Activated CD8-positive, alpha-beta memory T cell treated with anti-CD3 and anti-CD28 coated beads, Interleukin-2, amount 10 ng/mL, durations not matched to agents 7 days and 5 days (primary cell): Measurements from ENCODE around the gene ZNF579. TPM values are rescaled to one million over a fixed set of nuclear protein-coding genes. Genes with fewer than 3 reads are reported as not detected.

Experiments used
- ATAC-seq: fragments of 150-1000 bp; cut with Tn5 transposase; one replicate; pipeline ENCODE4 v1.10.0; 2021; ENCODE audit warnings: moderate library complexity
- CTCF ChIA-PET: fragments of 350-600 bp; sonication (Branson Sonifier 250); formaldehyde crosslinking; loops from one replicate; lab custom pipeline; 2021; ENCODE audit warnings: antibody characterized with exemption; lab: Charles Lee
- DNase-seq: peaks from one replicate; pipeline ENCODE4 v3.0.0-alpha.2; 2020
- H3K27ac Mint-ChIP-seq: one replicate; pipeline ENCODE4 v1.8.0; 2021; ENCODE audit warnings: mild to moderate bottlenecking, mixed read lengths
- H3K27me3 Mint-ChIP-seq: one replicate; pipeline ENCODE4 v1.8.0; 2021; ENCODE audit warnings: mixed read lengths
- H3K36me3 Mint-ChIP-seq: one replicate; pipeline ENCODE4 v1.8.0; 2021; ENCODE audit warnings: mild to moderate bottlenecking, mixed read lengths
- H3K4me1 Mint-ChIP-seq: one replicate; pipeline ENCODE4 v1.8.0; 2021; ENCODE audit warnings: mixed read lengths
- H3K4me3 Mint-ChIP-seq: one replicate; pipeline ENCODE4 v1.8.0; 2021; ENCODE audit warnings: mild to moderate bottlenecking, moderate library complexity, mixed read lengths
- H3K9me3 Mint-ChIP-seq: one replicate; pipeline ENCODE4 v1.8.0; 2022; ENCODE audit warnings: low read depth, mixed read lengths
- total RNA-seq, 2 experiments: library from RNA; stranded (reverse); gene quantifications; one replicate each; pipeline ENCODE4 v1.2.3, GENCODE V29; 2021

ZNF579 gene
- total RNA-seq, 2 experiments from 2014 or later: 5.6 to 7.5 TPM

DNA sequence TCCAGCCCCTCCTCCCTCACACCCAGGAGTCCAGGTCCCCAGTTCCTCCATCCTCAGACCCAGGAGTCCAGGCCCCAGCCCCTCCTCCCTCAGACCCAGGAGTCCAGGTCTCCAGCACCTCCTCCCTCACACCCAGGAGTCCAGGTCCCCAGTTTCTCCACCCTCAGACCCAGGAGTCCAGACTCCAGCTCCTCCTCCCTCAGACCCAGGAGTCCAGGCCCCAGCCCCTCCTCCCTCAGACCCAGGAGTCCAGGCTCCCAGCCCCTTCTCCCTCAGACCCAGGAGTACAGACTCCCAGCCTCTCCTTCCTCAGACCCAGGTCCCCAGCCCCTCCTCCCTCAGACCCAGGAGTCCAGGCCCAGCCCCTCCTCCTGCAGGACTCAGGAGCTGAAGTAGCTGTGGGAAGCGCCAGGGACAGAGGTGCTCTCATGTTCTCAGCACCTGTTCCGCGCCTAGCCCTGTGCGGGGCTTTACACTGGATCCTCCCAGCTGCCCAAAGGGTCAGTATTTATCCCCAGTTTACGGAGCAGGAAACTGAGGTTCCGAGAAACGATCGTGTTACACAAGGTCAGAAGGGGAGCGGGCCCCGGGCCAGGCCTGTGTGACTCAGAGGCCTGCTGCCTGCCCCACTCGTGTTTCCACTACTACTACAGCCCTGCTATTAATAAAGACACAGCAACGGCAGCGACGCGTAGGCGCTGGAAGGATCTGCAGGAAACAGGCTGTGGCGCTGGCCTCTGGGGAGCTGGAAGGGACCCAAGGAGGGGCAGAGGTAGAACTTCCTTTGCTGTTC is 33.6 kb downstream of the ZNF579 start:
- CTCF ChIA-PET: interaction anchor here (1.7 kb wide), 1 partner anchor 84 kb away, joined by 4 read pairs; no protein-coding TSS in a partner anchor
- no peak for ATAC-seq
- DNase-seq: no peak
- H3K27ac Mint-ChIP-seq: no peak overlapping the region
- H3K9me3 Mint-ChIP-seq: no peaks in the 10 kb centered on the region
- no peaks in the 10 kb centered on the region for H3K36me3 Mint-ChIP-seq
- no peak overlapping the region for H3K4me3 Mint-ChIP-seq
- no peaks in the 10 kb centered on the region for H3K4me1 Mint-ChIP-seq
- H3K27me3 Mint-ChIP-seq: peaks cover 12% of the 10 kb centered on the region

- no peaks in the 10 kb centered on the region for H3K36me3 Mint-ChIP-seq
- no peak overlapping the region for H3K27ac Mint-ChIP-seq
- DNase-seq: no peak
- H3K4me1 Mint-ChIP-seq: no peaks in the 10 kb centered on the region
- H3K27me3 Mint-ChIP-seq: peaks cover 12% of the 10 kb centered on the region
- no peaks in the 10 kb centered on the region for H3K9me3 Mint-ChIP-seq
- no peak for ATAC-seq
- CTCF ChIA-PET: no interaction called here
- no peak overlapping the region for H3K4me3 Mint-ChIP-seq
Observed at GRCh38 chr19:55546011-55546410, 34.6 kb downstream of the ZNF579 start.

DNA sequence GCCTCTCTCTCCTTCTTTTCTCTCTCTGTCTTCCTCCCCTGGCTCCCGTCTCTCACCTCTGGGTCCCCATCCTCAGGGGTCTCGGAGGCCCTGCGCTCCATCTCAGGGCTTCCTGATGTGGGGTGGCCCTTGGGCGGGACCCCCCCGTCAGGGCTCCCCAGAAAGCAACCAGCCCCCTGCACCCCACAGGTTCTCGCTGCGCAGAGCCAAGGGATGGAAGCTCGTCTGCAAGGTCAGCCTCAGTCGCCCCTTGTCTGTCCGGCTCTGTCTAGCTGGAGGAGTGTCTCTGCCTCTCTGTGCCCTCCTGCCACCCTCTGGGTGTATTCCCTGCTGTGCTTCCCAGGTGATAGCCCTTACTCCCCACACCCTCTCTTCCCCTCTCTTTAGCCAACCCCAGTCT is 35.2 kb downstream of the ZNF579 start, which contains the start of gene SBK3:
TSS of gene SBK3 (minus strand) at position 101 of the 400 bp plus-strand sequence. CDS start at position 101, 0 bp downstream.
- no peak for ATAC-seq

GRCh38 chr19:55544776-55545439 is 35.7 kb downstream of the ZNF579 start:
- no peak overlapping the region for H3K27ac Mint-ChIP-seq
- no peaks in the 10 kb centered on the region for H3K36me3 Mint-ChIP-seq
- no peak for DNase-seq
- H3K4me1 Mint-ChIP-seq: no peaks in the 10 kb centered on the region
- H3K4me3 Mint-ChIP-seq: no peak overlapping the region
- CTCF ChIA-PET: interaction anchor here (0.8 kb wide), 1 partner anchor 88 kb away, joined by 3 read pairs; no protein-coding TSS in a partner anchor
- no peaks in the 10 kb centered on the region for H3K9me3 Mint-ChIP-seq
- no peak for ATAC-seq
- peaks cover 12% of the 10 kb centered on the region for H3K27me3 Mint-ChIP-seq

More for the DNA sequence above, 35.2 kb downstream of the ZNF579 start, which contains the start of gene SBK3:
- Mint-ChIP-seq H3K36me3 (no peaks in the 10 kb centered on the region), H3K27me3 (peaks cover 12% of the 10 kb centered on the region), H3K9me3 (no peaks in the 10 kb centered on the region), H3K4me1 (no peaks in the 10 kb centered on the region), H3K4me3 (no peak within 1 kb of the TSS), H3K27ac (no peak within 1 kb of the TSS)
- CTCF ChIA-PET: no interaction called here
- DNase-seq: no peak

DNA sequence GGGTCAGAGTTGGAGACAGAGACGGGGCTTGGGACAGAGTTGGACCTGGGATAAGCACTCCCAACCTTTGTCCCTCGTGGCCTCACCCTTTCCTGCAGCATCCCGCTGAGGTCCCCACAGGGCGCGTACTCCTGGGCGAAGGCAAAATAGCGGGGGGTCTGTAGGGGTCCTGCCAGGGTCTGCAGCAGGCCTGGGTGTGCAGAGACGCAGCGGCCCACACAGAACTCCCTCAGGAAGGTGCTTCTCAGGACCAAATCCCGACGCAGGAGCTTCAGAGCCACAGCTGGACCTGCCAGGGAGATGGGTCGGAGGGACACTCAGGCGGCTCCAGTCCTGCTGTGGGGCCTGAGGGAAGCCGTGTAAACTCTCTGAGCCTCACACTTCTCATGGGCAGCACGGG is 36.6 kb downstream of the ZNF579 start:
- ATAC-seq (no peak), DNase-seq (no peak)
- no peak overlapping the region for H3K4me3 Mint-ChIP-seq
- no peak overlapping the region for H3K27ac Mint-ChIP-seq
- H3K4me1 Mint-ChIP-seq: no peaks in the 10 kb centered on the region
- no peaks in the 10 kb centered on the region for H3K9me3 Mint-ChIP-seq
- H3K27me3 Mint-ChIP-seq: peaks cover 12% of the 10 kb centered on the region
- CTCF ChIA-PET: interaction anchor here (0.8 kb wide), 1 partner anchor 89 kb away, joined by 3 read pairs; no protein-coding TSS in a partner anchor
- no peaks in the 10 kb centered on the region for H3K36me3 Mint-ChIP-seq

DNA sequence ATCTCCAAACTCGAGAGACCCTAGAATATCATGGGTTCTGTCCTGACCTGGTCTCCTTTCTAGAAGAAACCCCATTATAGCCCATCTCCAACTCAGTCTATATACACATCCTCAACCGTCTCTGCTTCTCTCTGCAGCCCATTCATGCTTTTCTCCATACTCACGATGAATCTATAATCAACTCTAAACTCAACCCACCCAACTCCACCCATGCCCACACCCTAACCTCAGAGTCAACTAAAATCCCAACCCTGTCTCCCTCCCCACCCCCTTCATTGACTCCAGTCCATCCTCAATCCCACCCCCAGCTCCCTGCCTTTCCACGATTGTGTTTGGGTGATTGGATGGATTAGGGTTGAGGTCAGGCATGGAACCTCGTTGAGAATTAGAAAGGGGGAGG is 37.1 kb downstream of the ZNF579 start:
- H3K27me3 Mint-ChIP-seq: peaks cover 12% of the 10 kb centered on the region
- H3K4me3 Mint-ChIP-seq: no peak overlapping the region
- CTCF ChIA-PET: no interaction called here
- no peak for ATAC-seq
- H3K4me1 Mint-ChIP-seq: no peaks in the 10 kb centered on the region
- no peaks in the 10 kb centered on the region for H3K9me3 Mint-ChIP-seq
- no peak for DNase-seq
- H3K27ac Mint-ChIP-seq: no peak overlapping the region
- H3K36me3 Mint-ChIP-seq: no peaks in the 10 kb centered on the region

- H3K36me3 Mint-ChIP-seq: no peaks in the 10 kb centered on the region
- H3K4me1 Mint-ChIP-seq: no peaks in the 10 kb centered on the region
- peaks cover 4% of the 10 kb centered on the region for H3K27me3 Mint-ChIP-seq
- no peak overlapping the region for H3K27ac Mint-ChIP-seq
- ATAC-seq (no peak), DNase-seq (no peak)
- CTCF ChIA-PET: no interaction called here
- no peaks in the 10 kb centered on the region for H3K9me3 Mint-ChIP-seq
- no peak overlapping the region for H3K4me3 Mint-ChIP-seq
Observed at GRCh38 chr19:55542292-55542855, 38.3 kb downstream of the ZNF579 start.

GRCh38 chr19:55541091-55541490 is 39.6 kb downstream of the ZNF579 start:
- H3K27ac Mint-ChIP-seq: no peak overlapping the region
- ATAC-seq: no peak
- CTCF ChIA-PET: no interaction called here
- H3K4me3 Mint-ChIP-seq: no peak overlapping the region
- H3K9me3 Mint-ChIP-seq: no peaks in the 10 kb centered on the region
- no peaks in the 10 kb centered on the region for H3K36me3 Mint-ChIP-seq
- H3K4me1 Mint-ChIP-seq: no peaks in the 10 kb centered on the region
- no peaks in the 10 kb centered on the region for H3K27me3 Mint-ChIP-seq
- no peak for DNase-seq

- CTCF ChIA-PET: no interaction called here
- no peak for ATAC-seq
- no peak overlapping the region for H3K4me3 Mint-ChIP-seq
Observed at GRCh38 chr19:55540619-55541018, 40.0 kb downstream of the ZNF579 start.

GRCh38 chr19:55539090-55539984 is 41.3 kb downstream of the ZNF579 start:
- ATAC-seq (no peak), DNase-seq (no peak)
- Mint-ChIP-seq H3K9me3 (no peaks in the 10 kb centered on the region), H3K27me3 (no peaks in the 10 kb centered on the region), H3K4me1 (no peaks in the 10 kb centered on the region), H3K36me3 (no peaks in the 10 kb centered on the region), H3K4me3 (no peak overlapping the region), H3K27ac (no peak overlapping the region)
- CTCF ChIA-PET: no interaction called here

More at GRCh38 chr19:55540619-55541018, 40.0 kb downstream of the ZNF579 start:
- Mint-ChIP-seq H3K27ac (no peak overlapping the region), H3K9me3 (no peaks in the 10 kb centered on the region), H3K27me3 (no peaks in the 10 kb centered on the region), H3K36me3 (no peaks in the 10 kb centered on the region), H3K4me1 (no peaks in the 10 kb centered on the region)
- DNase-seq: no peak

DNA sequence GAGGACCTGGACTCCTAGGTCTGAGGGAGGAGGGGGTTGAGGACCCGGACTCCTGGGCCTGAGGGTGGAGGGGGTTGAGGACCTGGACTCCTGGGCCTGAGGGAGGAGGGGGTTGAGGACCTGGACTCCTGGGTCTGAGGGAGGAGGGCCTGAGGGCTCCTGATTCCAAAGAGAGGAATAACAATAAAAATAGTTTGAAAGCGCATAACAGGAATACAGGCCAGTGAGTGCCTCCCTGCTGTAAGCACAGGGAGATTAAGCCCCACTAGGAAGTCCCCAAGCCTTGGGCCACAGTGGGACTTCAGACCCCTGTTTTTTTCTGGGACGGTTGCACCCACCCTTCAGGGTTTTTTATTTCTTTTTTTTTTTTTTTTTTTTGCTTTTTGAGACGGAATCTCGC is 42.5 kb downstream of the ZNF579 start:
- CTCF ChIA-PET: no interaction called here
- Mint-ChIP-seq H3K27ac (no peak overlapping the region), H3K4me1 (no peaks in the 10 kb centered on the region), H3K27me3 (no peaks in the 10 kb centered on the region), H3K36me3 (no peaks in the 10 kb centered on the region), H3K4me3 (no peak overlapping the region), H3K9me3 (no peaks in the 10 kb centered on the region)
- no peak for DNase-seq
- ATAC-seq: no peak

DNA sequence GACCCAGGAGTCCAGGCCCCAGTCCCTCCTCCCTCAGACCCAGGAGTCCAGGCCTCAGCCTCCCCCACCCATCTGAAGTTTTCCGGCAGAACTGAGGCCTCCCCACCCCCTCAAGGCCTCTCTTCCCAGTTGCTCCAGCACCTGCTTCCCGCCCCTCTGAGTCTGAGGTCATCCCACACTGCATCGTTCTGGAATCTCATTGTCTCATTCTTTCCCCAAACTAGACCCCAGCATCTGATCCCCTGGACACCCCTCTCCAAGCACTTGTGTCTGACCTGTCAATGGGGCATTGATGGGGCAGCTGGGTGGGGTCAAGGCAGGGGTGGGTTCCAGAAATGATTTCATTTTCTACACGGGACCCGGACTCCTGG is 42.9 kb downstream of the ZNF579 start:
- H3K36me3 Mint-ChIP-seq: no peaks in the 10 kb centered on the region
- no peaks in the 10 kb centered on the region for H3K27me3 Mint-ChIP-seq
- H3K9me3 Mint-ChIP-seq: no peaks in the 10 kb centered on the region

More for the DNA sequence above, 42.9 kb downstream of the ZNF579 start:
- no peak overlapping the region for H3K27ac Mint-ChIP-seq
- no peak overlapping the region for H3K4me3 Mint-ChIP-seq
- no peaks in the 10 kb centered on the region for H3K4me1 Mint-ChIP-seq
- ATAC-seq: no peak
- CTCF ChIA-PET: no interaction called here
- no peak for DNase-seq
